ENCODE measurements around the gene SIX1.

The SIX1 gene

DNA sequence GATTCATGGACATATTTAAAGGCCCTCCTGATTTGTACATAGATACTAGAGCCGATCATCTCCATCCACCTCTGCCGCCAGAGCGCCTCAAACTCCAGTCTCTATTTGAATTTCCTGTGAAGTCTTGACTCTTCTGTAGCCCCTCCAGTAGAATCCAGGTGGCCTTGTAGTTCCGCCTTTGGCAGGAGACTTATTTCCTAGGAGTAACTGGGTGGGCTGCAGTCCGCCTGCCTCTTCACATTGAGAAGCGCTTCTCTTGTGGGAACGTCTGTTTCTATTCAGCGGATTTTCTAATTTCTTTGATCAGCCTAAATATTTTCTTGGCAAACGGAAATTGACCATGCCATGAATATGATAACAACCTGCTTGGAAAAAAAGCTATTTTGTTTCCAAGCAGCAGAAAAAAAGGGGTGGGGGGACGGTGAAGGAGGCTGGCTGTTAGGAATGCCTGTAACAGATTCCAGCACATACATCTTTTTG is 9.0 kb upstream of the SIX1 start:
- H3K9me3 ChIP-seq (ENCODE audit: control insufficient read depth, insufficient read depth, low read length), result no peaks in the 10 kb centered on the region
- peak overlapping the region; percentile 82 for H3K4me3 ChIP-seq (ENCODE audit: low read length)
- peaks cover 5% of the 10 kb centered on the region; the same call in 1 of the 2 replicates for H3F3A ChIP-seq (ENCODE audit: control insufficient read depth, insufficient read depth)
- TF ChIP-seq EZH2phosphoT487 (IDR thresholded peaks at IDR 0.05; ENCODE audit: borderline replicate concordance, low read length) (no peak), CTCF (IDR thresholded peaks at IDR 0.05; ENCODE audit: low read depth, low read length, poor library complexity, severe bottlenecking) (no peak)
- H4K20me1 ChIP-seq (ENCODE audit: control insufficient read depth, insufficient read depth, low read depth, low read length), result no peaks in the 10 kb centered on the region
- no peaks in the 10 kb centered on the region for H3K36me3 ChIP-seq (ENCODE audit: control insufficient read depth, low read length)
- H3K27me3 ChIP-seq (ENCODE audit: control insufficient read depth, low read length), result peaks cover 11% of the 10 kb centered on the region
- H3K27ac ChIP-seq (ENCODE audit: low read depth, low read length), result no peak overlapping the region
- H3K79me2 ChIP-seq (ENCODE audit: control insufficient read depth, low read length), result no peaks in the 10 kb centered on the region
- H3K4me1 ChIP-seq (ENCODE audit: control insufficient read depth, low read length), result peaks cover 40% of the 10 kb centered on the region
- peak overlapping the region; percentile 89 for H3K4me2 ChIP-seq (ENCODE audit: low read length)
- H3K9me2 ChIP-seq (replicated peaks; ENCODE audit: control insufficient read depth, low read length), result no peaks in the 10 kb centered on the region

DNA sequence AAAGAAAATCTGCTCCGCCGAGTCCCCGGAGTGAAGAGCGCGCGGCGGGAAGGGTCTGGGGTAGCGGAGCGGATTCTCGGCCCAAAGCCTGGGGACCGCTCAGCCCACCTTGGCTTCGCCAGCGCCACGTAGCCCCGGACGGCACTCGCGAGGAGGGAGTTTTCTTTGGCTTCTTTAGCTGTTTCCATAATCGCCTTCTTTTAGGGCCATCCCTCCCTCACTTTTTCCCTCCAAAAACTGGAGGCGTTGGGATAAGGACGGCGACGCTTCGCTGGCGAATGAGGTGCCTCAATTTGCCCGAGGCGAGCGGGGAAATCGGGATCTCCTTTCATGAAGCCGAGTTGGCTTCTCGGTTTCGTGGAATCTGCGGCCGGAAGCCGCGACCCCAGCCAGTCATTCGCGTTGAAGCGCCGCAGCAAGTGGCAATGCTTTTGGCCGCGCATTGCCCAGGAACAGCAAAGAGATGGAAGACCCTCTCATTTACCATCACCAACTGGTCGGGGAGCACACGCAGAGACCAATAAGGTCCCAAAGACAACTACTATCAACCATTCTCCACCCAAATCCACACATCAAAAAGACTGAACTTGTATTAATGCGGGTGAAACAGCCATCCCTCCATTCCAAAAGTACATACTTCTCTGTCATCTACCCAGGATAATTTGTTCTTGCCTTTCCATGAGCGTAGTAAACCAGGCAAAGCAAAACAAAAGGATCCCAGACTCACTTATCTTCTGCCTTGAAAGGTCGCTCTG is 8.4 kb upstream of the SIX1 start:
- Histone ChIP-seq H3K9me2 (replicated peaks; ENCODE audit: control insufficient read depth, low read length) (no peaks in the 10 kb centered on the region), H3K4me2 (ENCODE audit: low read length) (peak overlapping the region; percentile 89), H3K4me1 (ENCODE audit: control insufficient read depth, low read length) (peaks cover 40% of the 10 kb centered on the region), H3K27me3 (ENCODE audit: control insufficient read depth, low read length) (peaks cover 11% of the 10 kb centered on the region), H3K4me3 (ENCODE audit: low read length) (peak overlapping the region; percentile 82), H3K79me2 (ENCODE audit: control insufficient read depth, low read length) (no peaks in the 10 kb centered on the region), H3K36me3 (ENCODE audit: control insufficient read depth, low read length) (no peaks in the 10 kb centered on the region), H3K9me3 (ENCODE audit: control insufficient read depth, insufficient read depth, low read length) (no peaks in the 10 kb centered on the region), H3K27ac (ENCODE audit: low read depth, low read length) (peak overlapping the region; percentile 57), H4K20me1 (ENCODE audit: control insufficient read depth, insufficient read depth, low read depth, low read length) (no peaks in the 10 kb centered on the region), H3F3A (ENCODE audit: control insufficient read depth, insufficient read depth) (peaks cover 5% of the 10 kb centered on the region; the same call in 1 of the 2 replicates)
- TF ChIP-seq CTCF (IDR thresholded peaks at IDR 0.05; ENCODE audit: low read depth, low read length, poor library complexity, severe bottlenecking), result no peak

DNA sequence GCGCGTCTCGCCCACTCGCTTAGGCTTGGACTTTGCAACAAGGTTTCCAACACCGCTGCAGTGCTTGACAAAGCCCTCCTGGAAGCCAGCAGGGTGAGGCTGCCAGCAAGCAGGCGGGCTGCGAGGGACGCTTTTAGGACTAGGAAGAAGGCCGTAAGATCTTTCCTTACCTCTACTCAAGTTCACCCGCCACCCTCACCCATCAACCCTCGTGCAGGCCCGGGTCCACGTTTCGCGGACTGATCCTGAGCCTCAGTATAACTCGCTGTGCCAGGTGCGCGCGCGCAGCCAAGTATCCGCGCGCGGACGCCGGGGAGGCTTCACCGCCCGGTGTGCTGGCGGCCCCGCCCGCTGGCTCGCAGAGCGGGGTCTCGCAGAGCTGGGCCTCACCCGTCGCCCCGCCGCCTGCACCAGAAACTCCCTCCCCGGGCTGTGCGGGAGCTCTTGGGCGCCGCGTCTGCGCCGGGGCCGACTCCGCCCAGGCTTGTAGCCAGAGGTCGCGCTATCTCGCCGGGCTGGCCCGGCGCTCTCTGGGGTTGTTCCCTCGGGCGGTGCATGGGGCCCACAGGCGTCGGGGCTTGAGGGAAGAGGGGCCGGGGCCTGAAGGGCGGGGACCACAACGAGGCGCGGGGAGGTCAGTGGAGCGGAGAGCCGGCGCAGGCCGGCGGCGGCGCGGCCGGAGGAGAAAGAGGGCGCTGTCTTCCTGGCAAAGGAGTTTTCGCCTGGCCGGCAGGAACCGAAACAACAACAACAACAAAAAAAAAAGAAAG is 7.6 kb upstream of the SIX1 start:
- peak; percentile 64 for TF ChIP-seq CTCF (IDR thresholded peaks at IDR 0.05; ENCODE audit: low read depth, low read length, poor library complexity, severe bottlenecking)
- TF ChIP-seq EZH2phosphoT487 (IDR thresholded peaks at IDR 0.05; ENCODE audit: borderline replicate concordance, low read length), result no peak
- Histone ChIP-seq H3K9me3 (ENCODE audit: control insufficient read depth, insufficient read depth, low read length) (no peaks in the 10 kb centered on the region), H4K20me1 (ENCODE audit: control insufficient read depth, insufficient read depth, low read depth, low read length) (no peaks in the 10 kb centered on the region), H3K79me2 (ENCODE audit: control insufficient read depth, low read length) (no peaks in the 10 kb centered on the region), H3K4me3 (ENCODE audit: low read length) (peak overlapping the region; percentile 82), H3K9me2 (replicated peaks; ENCODE audit: control insufficient read depth, low read length) (no peaks in the 10 kb centered on the region), H3F3A (ENCODE audit: control insufficient read depth, insufficient read depth) (peaks cover 5% of the 10 kb centered on the region; the same call in 1 of the 2 replicates), H3K4me2 (ENCODE audit: low read length) (peak overlapping the region; percentile 89), H3K27me3 (ENCODE audit: control insufficient read depth, low read length) (peaks cover 16% of the 10 kb centered on the region), H3K4me1 (ENCODE audit: control insufficient read depth, low read length) (peaks cover 40% of the 10 kb centered on the region), H3K36me3 (ENCODE audit: control insufficient read depth, low read length) (no peaks in the 10 kb centered on the region), H3K27ac (ENCODE audit: low read depth, low read length) (peak overlapping the region; percentile 57)

Measured in DOHH2 (cell line).